ENCODE results near the gene NEMP2.
"Not testable (repeated sequence)": the region's sequence is repeated elsewhere in the genome, so short reads cannot be mapped to it uniquely, and the experiment has no call there.

DNA sequence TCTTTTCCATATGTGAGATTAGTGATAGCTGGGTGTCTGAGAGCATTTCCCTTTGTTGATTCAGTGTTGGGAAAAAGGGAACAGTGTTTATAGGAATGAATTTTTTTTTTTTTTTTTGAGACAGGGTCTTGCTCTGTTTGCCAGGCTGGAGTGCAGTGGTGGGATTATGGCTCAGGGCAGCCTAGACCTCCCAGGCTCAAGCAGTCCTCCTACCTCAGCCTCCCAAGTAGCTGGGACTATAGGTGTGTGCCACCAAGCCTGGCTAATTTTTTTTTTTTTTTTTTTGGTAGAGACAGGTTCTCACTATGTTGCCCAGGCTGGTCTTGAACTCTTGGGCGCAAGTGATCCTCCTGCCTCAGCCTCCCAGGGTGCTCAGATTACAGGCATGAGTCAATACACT lies 66.2 kb downstream of the NEMP2 start:
- not testable (repeated sequence) for TF ChIP-seq CTCF, POLR2A (IDR thresholded peaks at IDR 0.05)

All from thyroid gland (tissue), 4 donors.